Hepatocyte (in vitro differentiated cells): ENCODE measurements around the gene RBM47. TPM values are rescaled to one million over a fixed set of nuclear protein-coding genes. Genes with fewer than 3 reads are reported as not detected.

Source experiments
- DNase-seq: peaks from one replicate; pipeline ENCODE4 v3.0.0-alpha.2; 2016; ENCODE audit warnings: low spot score
- H2AFZ ChIP-seq: fragments of 200-600 bp; sonication (generic); 2 replicates; pipeline ENCODE4 v1.6.0; 2016; ENCODE audit warnings: antibody characterized with exemption, mild to moderate bottlenecking
- H3K27ac ChIP-seq: fragments of 200-600 bp; sonication (generic); 2 replicates; pipeline ENCODE4 v1.5.1; 2016; ENCODE audit warnings: mild to moderate bottlenecking
- H3K27me3 ChIP-seq: fragments of 200-600 bp; sonication (generic); 2 replicates; pipeline ENCODE4 v1.6.1; 2016
- H3K36me3 ChIP-seq: fragments of 200-600 bp; sonication (generic); replicated peaks from 2 replicates; pipeline ENCODE4 v1.5.1; 2016; ENCODE audit warnings: low read depth; ENCODE audit not compliant: insufficient read depth
- H3K4me1 ChIP-seq: fragments of 200-600 bp; sonication (generic); 2 replicates; pipeline ENCODE4 v1.5.1; 2016; ENCODE audit warnings: mild to moderate bottlenecking, moderate library complexity; ENCODE audit not compliant: insufficient read depth
- H3K4me2 ChIP-seq: fragments of 200-600 bp; sonication (generic); 2 replicates; pipeline ENCODE4 v1.6.0; 2016
- H3K4me3 ChIP-seq: fragments of 200-600 bp; sonication (generic); 2 replicates; pipeline ENCODE4 v1.5.1; 2016; ENCODE audit warnings: mild to moderate bottlenecking
- H3K79me2 ChIP-seq: fragments of 200-600 bp; sonication (generic); 2 replicates; pipeline ENCODE4 v1.6.0; 2017; ENCODE audit warnings: mild to moderate bottlenecking
- H3K9me2 ChIP-seq: fragments of 200-600 bp; sonication (generic); replicated peaks from 2 replicates; pipeline ENCODE4 v1.6.0; 2017; ENCODE audit warnings: mild to moderate bottlenecking; ENCODE audit not compliant: insufficient read depth
- H3K9me3 ChIP-seq: fragments of 200-600 bp; sonication (generic); 2 replicates; pipeline ENCODE4 v1.5.1; 2016; ENCODE audit warnings: low read depth, mild to moderate bottlenecking
- H4K20me1 ChIP-seq: fragments of 200-600 bp; sonication (generic); 2 replicates; pipeline ENCODE4 v1.6.0; 2016; ENCODE audit warnings: mild to moderate bottlenecking; ENCODE audit not compliant: insufficient read depth, poor library complexity, severe bottlenecking
- CTCF ChIP-seq: fragments of 200-600 bp; sonication (generic); IDR thresholded peaks from 2 replicates; pipeline ENCODE4 v1.5.1; 2016; ENCODE audit warnings: antibody characterized with exemption, mild to moderate bottlenecking; ENCODE audit not compliant: poor library complexity
- EZH2 ChIP-seq: fragments of 200-600 bp; sonication (generic); IDR thresholded peaks from 2 replicates; pipeline ENCODE4 v1.6.1; 2016; ENCODE audit warnings: antibody characterized with exemption, mild to moderate bottlenecking, borderline replicate concordance
- EZH2phosphoT487 ChIP-seq: fragments of 200-600 bp; sonication (generic); IDR thresholded peaks from one replicate; pipeline ENCODE4 v1.6.1; 2018; ENCODE audit warnings: antibody characterized with exemption, mild to moderate bottlenecking, low read depth, moderate library complexity; ENCODE audit not compliant: unreplicated experiment, severe bottlenecking
- WGBS: methylation state at CpG from one replicate; pipeline ENCODE4 v1.1.6; 2016; ENCODE audit warnings: low lambda C conversion rate; ENCODE audit errors: missing lambda C conversion rate; 5-methylcytosine and 5-hydroxymethylcytosine counted together
- microRNA-seq: library from miRNA; unstranded; fragments of <30 nt; microRNA quantifications from one replicate; pipeline ENCODE4, GENCODE V29; 2017
- polyA plus RNA-seq: library from polyadenylated mRNA; unstranded; fragments of >200 nt; fragmentation: Nextera tagmentation; extraction: Ambion mirVana; gene quantifications from 2 replicates; pipeline ENCODE4 v1.2.1, GENCODE V29; 2016
- small RNA-seq: library from RNA; depleted of rRNA; stranded (forward); fragments of <200 nt; gene quantifications from one replicate; pipeline ENCODE3, GENCODE V24; 2014
- total RNA-seq: library from RNA; depleted of rRNA; stranded (reverse); fragments of >200 nt; gene quantifications from 2 replicates; pipeline ENCODE4 v1.2.3, GENCODE V29; 2014

RBM47 gene
- total and polyA plus RNA-seq, 2 experiments from 2014 or later = 49.8 to 137 TPM

DNA sequence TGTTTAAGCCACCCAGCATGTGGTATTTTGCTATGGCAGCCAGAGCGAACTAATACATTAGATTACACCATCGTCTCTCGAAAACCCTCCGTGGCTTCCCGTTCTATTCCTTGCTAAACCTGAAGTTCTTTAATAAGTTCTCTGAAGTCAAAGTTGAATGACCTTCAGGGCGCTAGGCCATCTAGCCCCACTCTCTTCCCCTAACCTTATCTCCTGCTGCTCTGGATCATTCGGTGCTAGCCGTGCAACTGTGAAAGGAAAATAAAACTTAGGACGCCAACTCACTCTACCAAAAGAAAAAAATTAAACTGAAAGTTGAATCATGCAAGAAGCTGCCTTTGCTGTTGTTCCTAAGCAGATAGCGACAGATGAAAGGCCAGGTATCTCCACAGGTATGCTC is 254.6 kb downstream of the RBM47 start:
- no peaks in the 10 kb centered on the region for H4K20me1 ChIP-seq
- H3K4me3 ChIP-seq = no peak overlapping the region
- 81% methylated on average over 10 of the region's 10 CpGs for WGBS
- no peak for TF ChIP-seq EZH2
- no peak for TF ChIP-seq CTCF
- H3K9me3 ChIP-seq = no peaks in the 10 kb centered on the region
- no peak overlapping the region for H2AFZ ChIP-seq
- DNase-seq = no peak
- H3K27me3 ChIP-seq = no peaks in the 10 kb centered on the region
- H3K4me2 ChIP-seq = no peak overlapping the region
- H3K36me3 ChIP-seq = no peaks in the 10 kb centered on the region
- no peaks in the 10 kb centered on the region for H3K79me2 ChIP-seq
- peaks cover 5% of the 10 kb centered on the region for H3K4me1 ChIP-seq
- no peaks in the 10 kb centered on the region for H3K9me2 ChIP-seq
- H3K27ac ChIP-seq = no peak overlapping the region

- WGBS = 96% methylated on average over 3 of the region's 3 CpGs
- Histone ChIP-seq H3K4me1 (peaks cover 12% of the 10 kb centered on the region), H3K27ac (no peak overlapping the region), H3K9me3 (no peaks in the 10 kb centered on the region), H3K27me3 (no peaks in the 10 kb centered on the region), H3K9me2 (no peaks in the 10 kb centered on the region), H3K79me2 (no peaks in the 10 kb centered on the region), H3K4me2 (no peak overlapping the region), H3K4me3 (no peak overlapping the region), H3K36me3 (no peaks in the 10 kb centered on the region), H2AFZ (no peak overlapping the region), H4K20me1 (no peaks in the 10 kb centered on the region)
- no peak for DNase-seq
- TF ChIP-seq EZH2phosphoT487 (no peak), EZH2 (no peak), CTCF (no peak)
Observed at GRCh38 chr4:40373636-40374035, 256.0 kb downstream of the RBM47 start.

Small RNA genes lying within 50 kb of the gene (microRNA-seq; reads per million reads assigned to microRNA genes)
- 5.8 reads per million, percentile 13 among the genes with 10 or more reads in this experiment for gene MIR4802

Small RNA genes lying within 50 kb of the gene (small RNA-seq; reads per million reads assigned to genes)
- gene AC098869.1 (not detected), gene MIR4802 (0.31 reads per million, percentile 8 among the genes with 10 or more reads in this experiment), gene RNU7-74P (not detected)

Other genes with a start within 250 kb of the RBM47 start
- 8.0 and 10.3 TPM in 2 replicates for gene NSUN7, start 120.1 kb upstream of the RBM47 start, total RNA-seq
- 4.6 and 6.0 TPM in 2 replicates for gene NSUN7, start 120.1 kb upstream of the RBM47 start, polyA plus RNA-seq